Thoracic aorta (tissue), 2 donors: ENCODE measurements around the gene FGB. TPM values are rescaled to one million over a fixed set of nuclear protein-coding genes. Genes with fewer than 3 reads are reported as not detected.

Experiments used
- ATAC-seq: fragments of 150-250 bp; one replicate; pipeline ENCODE4 v1.8.0; 2017; ENCODE audit warnings: low read depth; ENCODE audit not compliant: insufficient number of reproducible peaks, low FRiP score
- DNase-seq: peaks from one replicate; pipeline ENCODE4 v3.0.0-alpha.2; 2020; ENCODE audit warnings: low spot score
- H3K27ac ChIP-seq, 2 donors: fragments of 200-600 bp; sonication (generic); 1 replicate in 1 of 2; 2 replicates in 1 of 2; pipeline ENCODE4 v1.5.1; 2016; ENCODE audit warnings: mild to moderate bottlenecking in 2 of 2, moderate library complexity in 2 of 2
- H3K27me3 ChIP-seq: fragments of 200-600 bp; sonication (generic); replicated peaks from 2 replicates; pipeline ENCODE4 v1.6.0; 2016; ENCODE audit warnings: mild to moderate bottlenecking; ENCODE audit not compliant: insufficient read depth
- H3K36me3 ChIP-seq: fragments of 200-600 bp; sonication (generic); one replicate; pipeline ENCODE4 v1.5.1; 2016
- H3K4me1 ChIP-seq, 2 donors: fragments of 200-600 bp; sonication (generic); 1 replicate in 1 of 2; 2 replicates in 1 of 2; pipeline versions ENCODE4 v1.5.1 to v1.6.0; 2016; ENCODE audit warnings: low read depth in 2 of 2, mild to moderate bottlenecking in 1 of 2; ENCODE audit not compliant: control insufficient read depth in 1 of 2
- H3K4me3 ChIP-seq: fragments of 200-600 bp; sonication (generic); 2 replicates; pipeline ENCODE4 v1.5.1; 2016; ENCODE audit warnings: mild to moderate bottlenecking
- H3K9me3 ChIP-seq: fragments of 200-600 bp; sonication (generic); 2 replicates; pipeline ENCODE4 v1.5.1; 2016
- total RNA-seq, 2 donors: library from RNA; depleted of rRNA; stranded (reverse); fragments of >200 nt; gene quantifications; one replicate each; pipeline versions ENCODE4 v1.1.0 to v1.2.3, GENCODE V29; 2016
- TF ChIP-seq, protein P1 (sequence below): fragments of 200-600 bp; sonication (generic); IDR thresholded peaks from one replicate; pipeline ENCODE4 v1.5.1; 2019; ENCODE audit warnings: antibody characterized with exemption

Gene FGB
- total RNA-seq, 2 donors from 2014 or later, result not detected

DNA sequence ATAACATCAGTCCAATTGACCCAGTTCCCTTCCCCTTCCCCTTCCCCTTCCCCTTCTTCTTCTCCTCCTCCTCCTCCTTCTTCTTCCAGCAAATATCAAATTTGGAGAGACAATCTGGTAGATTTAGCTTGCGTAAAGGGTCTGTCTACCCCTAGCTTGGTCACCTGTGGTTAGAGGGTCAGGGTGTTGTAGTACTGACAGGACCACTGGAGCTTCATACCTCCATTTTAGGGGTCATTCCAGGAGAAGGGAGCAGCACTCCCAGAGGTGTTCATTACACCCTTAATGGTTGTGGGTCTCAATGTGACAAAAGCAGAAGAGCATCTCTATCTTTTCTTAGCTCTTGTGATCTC, 3.7 kb upstream of the FGB start:
- TF ChIP-seq, protein P1, sequence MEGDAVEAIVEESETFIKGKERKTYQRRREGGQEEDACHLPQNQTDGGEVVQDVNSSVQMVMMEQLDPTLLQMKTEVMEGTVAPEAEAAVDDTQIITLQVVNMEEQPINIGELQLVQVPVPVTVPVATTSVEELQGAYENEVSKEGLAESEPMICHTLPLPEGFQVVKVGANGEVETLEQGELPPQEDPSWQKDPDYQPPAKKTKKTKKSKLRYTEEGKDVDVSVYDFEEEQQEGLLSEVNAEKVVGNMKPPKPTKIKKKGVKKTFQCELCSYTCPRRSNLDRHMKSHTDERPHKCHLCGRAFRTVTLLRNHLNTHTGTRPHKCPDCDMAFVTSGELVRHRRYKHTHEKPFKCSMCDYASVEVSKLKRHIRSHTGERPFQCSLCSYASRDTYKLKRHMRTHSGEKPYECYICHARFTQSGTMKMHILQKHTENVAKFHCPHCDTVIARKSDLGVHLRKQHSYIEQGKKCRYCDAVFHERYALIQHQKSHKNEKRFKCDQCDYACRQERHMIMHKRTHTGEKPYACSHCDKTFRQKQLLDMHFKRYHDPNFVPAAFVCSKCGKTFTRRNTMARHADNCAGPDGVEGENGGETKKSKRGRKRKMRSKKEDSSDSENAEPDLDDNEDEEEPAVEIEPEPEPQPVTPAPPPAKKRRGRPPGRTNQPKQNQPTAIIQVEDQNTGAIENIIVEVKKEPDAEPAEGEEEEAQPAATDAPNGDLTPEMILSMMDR, result no peak

DNA sequence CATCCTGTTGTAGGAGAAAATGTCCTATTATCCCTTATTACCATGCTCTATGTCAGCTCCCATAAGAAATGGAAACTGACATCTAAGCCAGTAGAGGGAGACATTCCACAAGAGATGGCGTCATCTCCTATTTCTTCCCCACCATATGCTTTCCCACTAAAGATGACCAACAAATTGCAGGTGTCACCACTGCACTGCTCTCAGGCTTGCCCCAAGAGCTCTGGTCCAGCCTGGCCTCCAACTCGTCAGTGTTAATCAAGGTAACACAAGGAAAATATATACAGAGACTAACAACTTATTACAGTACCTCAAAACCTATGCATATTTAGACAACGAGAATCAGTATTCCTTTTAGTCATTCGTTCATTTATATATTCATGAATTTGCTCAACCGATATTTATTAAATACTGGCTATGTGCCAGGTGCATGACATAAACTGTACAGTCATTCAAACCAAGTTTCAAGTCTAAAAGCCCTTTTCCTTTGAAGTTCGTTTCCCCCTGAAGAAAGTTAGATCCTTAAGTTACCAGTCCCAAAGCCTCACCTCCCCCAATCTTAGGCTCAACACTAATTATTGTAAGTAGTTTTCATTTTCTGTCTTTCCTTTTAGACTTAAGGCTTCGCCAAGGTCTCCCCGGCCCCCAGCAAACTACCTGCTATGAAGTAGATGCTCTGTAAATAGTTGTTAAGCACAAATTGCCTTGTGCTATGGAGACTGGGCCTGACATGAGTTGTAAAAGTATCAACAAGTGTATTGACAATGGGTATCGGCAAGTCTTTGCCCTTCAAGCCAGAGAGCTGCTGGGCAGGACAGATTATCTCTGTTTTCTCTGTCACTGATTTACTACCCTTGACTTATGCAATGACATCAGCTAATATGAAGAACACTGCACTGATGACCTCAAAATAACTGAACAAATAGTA, 3.1 kb upstream of the FGB start:
- Histone ChIP-seq H3K4me1 (no peaks in the 10 kb centered on the region), H3K9me3 (no peaks in the 10 kb centered on the region), H3K27ac (no peak overlapping the region), H3K27me3 (no peaks in the 10 kb centered on the region), H3K4me3 (no peak overlapping the region), H3K36me3 (no peaks in the 10 kb centered on the region)
- DNase-seq, result no peak
- TF ChIP-seq, protein P1, result no peak
- no peak for ATAC-seq

More for the DNA sequence above, 3.7 kb upstream of the FGB start:
- no peaks in the 10 kb centered on the region for H3K4me1 ChIP-seq
- DNase-seq, result no peak
- H3K4me3 ChIP-seq, result no peak overlapping the region
- H3K9me3 ChIP-seq, result no peaks in the 10 kb centered on the region
- no peak for ATAC-seq
- no peaks in the 10 kb centered on the region for H3K27me3 ChIP-seq
- H3K36me3 ChIP-seq, result no peaks in the 10 kb centered on the region
- no peak overlapping the region for H3K27ac ChIP-seq

DNA sequence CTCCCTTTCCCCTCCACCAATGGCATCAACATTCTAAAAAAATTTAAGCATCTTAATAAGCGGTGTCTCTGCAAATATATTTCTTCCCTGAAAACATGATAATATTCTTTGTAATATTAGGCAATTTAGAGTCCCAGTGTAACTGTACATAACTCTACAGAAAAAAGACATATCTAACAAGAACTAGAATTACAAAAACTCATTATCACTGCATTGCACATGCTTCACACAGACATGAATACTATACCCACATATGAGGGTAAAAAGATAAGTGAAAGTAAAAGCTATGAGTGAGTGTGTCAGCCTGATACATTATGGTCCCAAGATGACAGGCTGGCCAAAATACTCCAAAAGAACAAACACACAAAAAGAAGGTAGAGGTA, 2.4 kb upstream of the FGB start:
- Histone ChIP-seq H3K4me1 (no peaks in the 10 kb centered on the region), H3K27me3 (no peaks in the 10 kb centered on the region), H3K9me3 (no peaks in the 10 kb centered on the region), H3K27ac (no peak overlapping the region), H3K36me3 (no peaks in the 10 kb centered on the region), H3K4me3 (no peak overlapping the region)
- DNase-seq, result no peak
- no peak for ATAC-seq
- TF ChIP-seq, protein P1, result no peak

DNA sequence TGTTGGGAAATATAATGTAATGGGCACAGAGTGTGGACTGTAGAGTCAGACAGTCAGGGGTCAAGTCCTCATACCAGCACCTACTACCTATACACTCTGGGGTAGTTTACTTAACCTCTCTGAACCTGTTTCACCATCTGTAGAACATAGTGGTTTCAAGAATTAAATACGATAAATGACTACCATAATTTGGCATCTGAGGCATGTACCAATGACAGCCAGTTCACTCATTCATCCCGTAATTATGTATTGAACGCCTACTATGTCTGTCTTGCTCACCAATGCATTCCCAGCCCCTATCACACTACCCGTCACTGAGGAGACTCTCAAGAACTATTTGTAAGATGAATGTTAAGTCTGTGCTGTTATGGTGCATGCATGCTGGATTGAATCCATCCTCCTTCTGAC, 2.0 kb upstream of the FGB start:
- Histone ChIP-seq H3K27ac (no peak overlapping the region), H3K4me1 (no peaks in the 10 kb centered on the region), H3K36me3 (no peaks in the 10 kb centered on the region), H3K4me3 (no peak overlapping the region), H3K9me3 (no peaks in the 10 kb centered on the region), H3K27me3 (no peaks in the 10 kb centered on the region)
- ATAC-seq (no peak), DNase-seq (no peak)
- TF ChIP-seq, protein P1, result no peak

DNA sequence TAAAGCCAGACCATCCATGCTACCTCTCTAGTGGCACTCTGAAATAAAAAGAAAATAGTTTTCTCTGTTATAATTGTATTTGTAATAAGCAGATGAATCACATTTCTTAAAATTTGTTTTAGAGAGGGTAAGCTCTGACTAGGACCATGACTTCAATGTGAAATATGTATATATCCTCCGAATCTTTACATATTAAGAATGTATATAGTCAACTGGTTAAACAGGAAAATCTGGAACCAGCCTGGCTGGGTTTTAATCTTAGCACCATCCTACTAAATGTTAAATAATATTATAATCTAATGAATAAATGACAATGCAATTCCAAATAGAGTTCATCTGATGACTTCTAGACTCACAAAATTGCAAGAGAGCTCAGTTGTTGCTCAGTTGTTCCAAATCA, 1.5 kb downstream of the FGB start:
- no peaks in the 10 kb centered on the region for H3K27me3 ChIP-seq
- no peak overlapping the region for H3K4me3 ChIP-seq
- no peaks in the 10 kb centered on the region for H3K4me1 ChIP-seq
- H3K27ac ChIP-seq, result no peak overlapping the region
- ATAC-seq (no peak), DNase-seq (no peak)
- no peaks in the 10 kb centered on the region for H3K36me3 ChIP-seq
- TF ChIP-seq, protein P1, result no peak
- H3K9me3 ChIP-seq, result no peaks in the 10 kb centered on the region
